K562 (cell line): ENCODE results near the gene C11orf58. TPM values are rescaled to one million over a fixed set of nuclear protein-coding genes. Genes with fewer than 3 reads are reported as not detected.

Source experiments
- CEBPG ChIP-seq, 3 experiments: fragments of 200-800 bp in 1 of 3; sonication (Bioruptor generic) in 1 of 3; sonication (generic) in 1 of 3; formaldehyde crosslinking in 1 of 3; IDR thresholded peaks in 2 of 3; conservative IDR thresholded peaks in 1 of 3; 2 replicates each; pipeline versions ENCODE4 v1.6.1 to v1.8.0; 2016 to 2022; ENCODE audit warnings: missing compliant biosample characterization in 2 of 3, missing genetic modification characterization in 2 of 3, mild to moderate bottlenecking in 1 of 3, missing genetic modification reagents in 1 of 3
- CREB1 ChIP-seq, 2 experiments: sonication (generic) in 1 of 2; formaldehyde crosslinking in 1 of 2; IDR thresholded peaks; 2 replicates each; pipeline versions ENCODE4 v1.6.1 to v1.8.0; 2012 to 2022; ENCODE audit warnings: inconsistent platforms in 1 of 2, mild to moderate bottlenecking in 1 of 2, missing genetic modification reagents in 1 of 2, moderate library complexity in 1 of 2
- FOSL1 ChIP-seq: fragments of 200-800 bp; sonication (Bioruptor generic); conservative IDR thresholded peaks from 2 replicates; pipeline ENCODE4 v1.6.1; 2016; ENCODE audit warnings: missing genetic modification characterization, missing compliant biosample characterization
- FOXJ3 ChIP-seq: sonication (generic); formaldehyde crosslinking; IDR thresholded peaks from 2 replicates; pipeline ENCODE4 v1.4.0; 2020; ENCODE audit warnings: mild to moderate bottlenecking, missing genetic modification reagents
- NONO ChIP-seq, 2 experiments: fragments of 200-400 bp in 1 of 2; fragments of 450-650 bp in 1 of 2; formaldehyde crosslinking in 1 of 2; IDR thresholded peaks; 2 replicates each; pipeline ENCODE4 v1.6.1; 2017; ENCODE audit warnings: low read depth in 2 of 2, mild to moderate bottlenecking in 2 of 2, moderate library complexity in 2 of 2, low read length in 1 of 2
- TAF1 ChIP-seq: IDR thresholded peaks from 2 replicates; pipeline ENCODE4 v1.6.1; 2011; ENCODE audit warnings: mild to moderate bottlenecking, low read length, moderate library complexity; ENCODE audit not compliant: insufficient read depth, control insufficient read depth, severe bottlenecking; ENCODE audit errors: extremely low read depth
- TAF7 ChIP-seq: fragments of 450-650 bp; IDR thresholded peaks from 2 replicates; pipeline ENCODE4 v1.6.1; 2016; ENCODE audit warnings: missing genetic modification characterization, missing compliant biosample characterization
- ZNF175 ChIP-seq: fragments of 200-800 bp; sonication (Bioruptor generic); IDR thresholded peaks from 2 replicates; pipeline ENCODE4 v1.6.1; 2016; ENCODE audit warnings: low read depth, mild to moderate bottlenecking, missing genetic modification characterization, missing compliant biosample characterization
- polyA plus RNA-seq, 8 experiments: library from polyadenylated mRNA; depleted of rRNA in 4 of 8; stranded (reverse) in 5 of 8; unstranded in 3 of 8; fragments of >200 nt; fragmentation: Nextera tagmentation in 2 of 8; fragmentation: Illumina TruSeq in 1 of 8; extraction: Ambion mirVana in 2 of 8; extraction: Trizol in 1 of 8; gene quantifications; 2 replicates each; pipeline versions ENCODE4 v1.2.1 to v1.2.3, GENCODE V29; 2011 to 2014; ENCODE audit warnings: inconsistent platforms in 1 of 8, missing spikeins in 1 of 8
- total RNA-seq, 7 experiments: library from RNA; depleted of rRNA in 6 of 7; stranded (reverse); fragments of >200 nt in 6 of 7; fragmentation: Illumina TruSeq in 2 of 7; extraction: Trizol in 2 of 7; gene quantifications; 2 replicates each; pipeline versions ENCODE4 v1.2.1 to v1.2.3, GENCODE V29; 2011 to 2021; ENCODE audit warnings: low replicate concordance in 1 of 7
- TF ChIP-seq, protein P1 (sequence below): fragments of 250-450 bp; sonication (Bioruptor Pico); IDR thresholded peaks from 2 replicates; pipeline ENCODE4 v1.4.0; 2020; ENCODE audit warnings: mild to moderate bottlenecking
- TF ChIP-seq, protein P2 (sequence below): IDR thresholded peaks from 2 replicates; pipeline ENCODE4 v1.6.1; 2016; ENCODE audit warnings: missing genetic modification characterization, missing compliant biosample characterization
- TF ChIP-seq, protein P3 (sequence below): sonication (generic); formaldehyde crosslinking; IDR thresholded peaks from 2 replicates; pipeline ENCODE4 v1.8.0; 2023; ENCODE audit warnings: missing genetic modification reagents, mild to moderate bottlenecking, borderline replicate concordance
- TF ChIP-seq, protein P4 (sequence below), 3 experiments: IDR thresholded peaks in 2 of 3; conservative IDR thresholded peaks in 1 of 3; 2 replicates each; pipeline ENCODE4 v1.5.1; 2011 to 2012; ENCODE audit warnings: low read length in 3 of 3, mild to moderate bottlenecking in 3 of 3, control low read depth in 2 of 3, improper control_type of control experiment in 1 of 3, inconsistent platforms in 1 of 3, low read depth in 1 of 3, mixed read lengths in 1 of 3, moderate library complexity in 1 of 3; ENCODE audit not compliant: insufficient read depth in 2 of 3

Gene C11orf58
- total and polyA plus RNA-seq, 9 of the 15 experiments (the other 6 are each of a cell fraction or from before 2014, with no cell fraction given), result 104 to 421 (median 247) TPM

DNA sequence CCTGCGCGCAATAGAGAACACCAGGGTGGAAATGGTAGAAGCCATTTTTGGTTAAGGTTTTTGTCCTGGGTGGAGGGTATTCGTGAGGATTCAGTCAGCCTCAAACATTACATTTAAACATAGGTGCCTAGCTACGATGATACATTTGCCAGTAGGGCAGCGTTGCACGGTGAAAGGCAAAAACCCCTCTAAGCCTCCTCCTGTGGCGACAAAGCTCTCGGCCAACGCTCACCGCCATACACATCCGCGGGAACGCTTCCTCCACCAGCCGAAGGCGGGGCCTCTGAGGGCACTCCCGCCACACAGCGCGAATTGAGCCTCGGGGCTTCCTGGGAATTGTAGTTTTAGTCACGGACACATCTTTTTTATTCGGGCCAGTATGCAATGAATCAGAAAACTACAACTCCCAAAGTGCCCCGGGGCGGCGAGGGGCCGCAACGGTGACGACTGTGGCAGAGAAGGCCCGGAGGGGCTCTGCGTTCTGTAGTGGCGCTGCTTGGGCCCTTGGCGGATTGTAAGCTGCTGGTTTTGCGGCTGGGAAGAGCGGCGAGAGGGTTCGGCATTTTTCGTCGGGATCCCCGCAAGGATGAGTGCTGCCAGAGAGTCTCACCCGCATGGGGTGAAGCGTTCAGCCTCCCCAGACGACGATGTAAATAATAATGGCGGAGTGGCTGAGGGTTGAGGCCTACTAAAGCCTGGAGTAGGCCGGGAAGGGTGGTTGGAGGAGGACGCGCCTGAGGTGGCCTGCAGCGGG lies at the start of gene C11orf58 (continued):
- peak; percentile 82 for TF ChIP-seq CREB1 (IDR thresholded peaks at IDR 0.05)
- peak; percentile 75 for TF ChIP-seq CREB1 (CRISPR knock-in tag; IDR thresholded peaks at IDR 0.05)
- TF ChIP-seq, protein P1, sequence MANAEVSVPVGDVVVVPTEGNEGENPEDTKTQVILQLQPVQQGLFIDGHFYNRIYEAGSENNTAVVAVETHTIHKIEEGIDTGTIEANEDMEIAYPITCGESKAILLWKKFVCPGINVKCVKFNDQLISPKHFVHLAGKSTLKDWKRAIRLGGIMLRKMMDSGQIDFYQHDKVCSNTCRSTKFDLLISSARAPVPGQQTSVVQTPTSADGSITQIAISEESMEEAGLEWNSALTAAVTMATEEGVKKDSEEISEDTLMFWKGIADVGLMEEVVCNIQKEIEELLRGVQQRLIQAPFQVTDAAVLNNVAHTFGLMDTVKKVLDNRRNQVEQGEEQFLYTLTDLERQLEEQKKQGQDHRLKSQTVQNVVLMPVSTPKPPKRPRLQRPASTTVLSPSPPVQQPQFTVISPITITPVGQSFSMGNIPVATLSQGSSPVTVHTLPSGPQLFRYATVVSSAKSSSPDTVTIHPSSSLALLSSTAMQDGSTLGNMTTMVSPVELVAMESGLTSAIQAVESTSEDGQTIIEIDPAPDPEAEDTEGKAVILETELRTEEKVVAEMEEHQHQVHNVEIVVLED (CRISPR knock-in tag), result peak; percentile 67
- TF ChIP-seq, protein P2, sequence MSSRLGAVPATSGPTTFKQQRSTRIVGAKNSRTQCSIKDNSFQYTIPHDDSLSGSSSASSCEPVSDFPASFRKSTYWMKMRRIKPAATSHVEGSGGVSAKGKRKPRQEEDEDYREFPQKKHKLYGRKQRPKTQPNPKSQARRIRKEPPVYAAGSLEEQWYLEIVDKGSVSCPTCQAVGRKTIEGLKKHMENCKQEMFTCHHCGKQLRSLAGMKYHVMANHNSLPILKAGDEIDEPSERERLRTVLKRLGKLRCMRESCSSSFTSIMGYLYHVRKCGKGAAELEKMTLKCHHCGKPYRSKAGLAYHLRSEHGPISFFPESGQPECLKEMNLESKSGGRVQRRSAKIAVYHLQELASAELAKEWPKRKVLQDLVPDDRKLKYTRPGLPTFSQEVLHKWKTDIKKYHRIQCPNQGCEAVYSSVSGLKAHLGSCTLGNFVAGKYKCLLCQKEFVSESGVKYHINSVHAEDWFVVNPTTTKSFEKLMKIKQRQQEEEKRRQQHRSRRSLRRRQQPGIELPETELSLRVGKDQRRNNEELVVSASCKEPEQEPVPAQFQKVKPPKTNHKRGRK (tag), result no peak
- peak; percentile 81; the same call in 1 of the 2 replicates for TF ChIP-seq ZNF175 (CRISPR knock-in tag)
- TF ChIP-seq FOXJ3 (CRISPR knock-in tag), result 0 out of 2 replicates have a peak, but pooled peaks have one; percentile 45
- TF ChIP-seq TAF7 (tag), result peak; percentile 75
- 0 out of 4 replicates have a peak, but pooled peaks of 1 of the 2 experiments have one; percentile 33 for TF ChIP-seq NONO (IDR thresholded peaks at IDR 0.05; ENCODE audit: low read depth in 2 of 2, low read length in 1 of 2)
- TF ChIP-seq, protein P3, sequence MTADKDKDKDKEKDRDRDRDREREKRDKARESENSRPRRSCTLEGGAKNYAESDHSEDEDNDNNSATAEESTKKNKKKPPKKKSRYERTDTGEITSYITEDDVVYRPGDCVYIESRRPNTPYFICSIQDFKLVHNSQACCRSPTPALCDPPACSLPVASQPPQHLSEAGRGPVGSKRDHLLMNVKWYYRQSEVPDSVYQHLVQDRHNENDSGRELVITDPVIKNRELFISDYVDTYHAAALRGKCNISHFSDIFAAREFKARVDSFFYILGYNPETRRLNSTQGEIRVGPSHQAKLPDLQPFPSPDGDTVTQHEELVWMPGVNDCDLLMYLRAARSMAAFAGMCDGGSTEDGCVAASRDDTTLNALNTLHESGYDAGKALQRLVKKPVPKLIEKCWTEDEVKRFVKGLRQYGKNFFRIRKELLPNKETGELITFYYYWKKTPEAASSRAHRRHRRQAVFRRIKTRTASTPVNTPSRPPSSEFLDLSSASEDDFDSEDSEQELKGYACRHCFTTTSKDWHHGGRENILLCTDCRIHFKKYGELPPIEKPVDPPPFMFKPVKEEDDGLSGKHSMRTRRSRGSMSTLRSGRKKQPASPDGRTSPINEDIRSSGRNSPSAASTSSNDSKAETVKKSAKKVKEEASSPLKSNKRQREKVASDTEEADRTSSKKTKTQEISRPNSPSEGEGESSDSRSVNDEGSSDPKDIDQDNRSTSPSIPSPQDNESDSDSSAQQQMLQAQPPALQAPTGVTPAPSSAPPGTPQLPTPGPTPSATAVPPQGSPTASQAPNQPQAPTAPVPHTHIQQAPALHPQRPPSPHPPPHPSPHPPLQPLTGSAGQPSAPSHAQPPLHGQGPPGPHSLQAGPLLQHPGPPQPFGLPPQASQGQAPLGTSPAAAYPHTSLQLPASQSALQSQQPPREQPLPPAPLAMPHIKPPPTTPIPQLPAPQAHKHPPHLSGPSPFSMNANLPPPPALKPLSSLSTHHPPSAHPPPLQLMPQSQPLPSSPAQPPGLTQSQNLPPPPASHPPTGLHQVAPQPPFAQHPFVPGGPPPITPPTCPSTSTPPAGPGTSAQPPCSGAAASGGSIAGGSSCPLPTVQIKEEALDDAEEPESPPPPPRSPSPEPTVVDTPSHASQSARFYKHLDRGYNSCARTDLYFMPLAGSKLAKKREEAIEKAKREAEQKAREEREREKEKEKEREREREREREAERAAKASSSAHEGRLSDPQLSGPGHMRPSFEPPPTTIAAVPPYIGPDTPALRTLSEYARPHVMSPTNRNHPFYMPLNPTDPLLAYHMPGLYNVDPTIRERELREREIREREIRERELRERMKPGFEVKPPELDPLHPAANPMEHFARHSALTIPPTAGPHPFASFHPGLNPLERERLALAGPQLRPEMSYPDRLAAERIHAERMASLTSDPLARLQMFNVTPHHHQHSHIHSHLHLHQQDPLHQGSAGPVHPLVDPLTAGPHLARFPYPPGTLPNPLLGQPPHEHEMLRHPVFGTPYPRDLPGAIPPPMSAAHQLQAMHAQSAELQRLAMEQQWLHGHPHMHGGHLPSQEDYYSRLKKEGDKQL, result no peak
- TF ChIP-seq, protein P4, sequence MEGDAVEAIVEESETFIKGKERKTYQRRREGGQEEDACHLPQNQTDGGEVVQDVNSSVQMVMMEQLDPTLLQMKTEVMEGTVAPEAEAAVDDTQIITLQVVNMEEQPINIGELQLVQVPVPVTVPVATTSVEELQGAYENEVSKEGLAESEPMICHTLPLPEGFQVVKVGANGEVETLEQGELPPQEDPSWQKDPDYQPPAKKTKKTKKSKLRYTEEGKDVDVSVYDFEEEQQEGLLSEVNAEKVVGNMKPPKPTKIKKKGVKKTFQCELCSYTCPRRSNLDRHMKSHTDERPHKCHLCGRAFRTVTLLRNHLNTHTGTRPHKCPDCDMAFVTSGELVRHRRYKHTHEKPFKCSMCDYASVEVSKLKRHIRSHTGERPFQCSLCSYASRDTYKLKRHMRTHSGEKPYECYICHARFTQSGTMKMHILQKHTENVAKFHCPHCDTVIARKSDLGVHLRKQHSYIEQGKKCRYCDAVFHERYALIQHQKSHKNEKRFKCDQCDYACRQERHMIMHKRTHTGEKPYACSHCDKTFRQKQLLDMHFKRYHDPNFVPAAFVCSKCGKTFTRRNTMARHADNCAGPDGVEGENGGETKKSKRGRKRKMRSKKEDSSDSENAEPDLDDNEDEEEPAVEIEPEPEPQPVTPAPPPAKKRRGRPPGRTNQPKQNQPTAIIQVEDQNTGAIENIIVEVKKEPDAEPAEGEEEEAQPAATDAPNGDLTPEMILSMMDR (IDR thresholded peaks at IDR 0.05 in 2 of 3, conservative IDR thresholded peaks at IDR 0.05 in 1 of 3; ENCODE audit: insufficient read depth in 2 of 3, low read depth in 1 of 3, low read length in 3 of 3), result no peak; a peak in 1 of 6 replicates
- no peak for TF ChIP-seq CEBPG (CRISPR knock-in tag; IDR thresholded peaks at IDR 0.05)
- TF ChIP-seq CEBPG (tag; conservative IDR thresholded peaks at IDR 0.05 in 1 of 2, IDR thresholded peaks at IDR 0.05 in 1 of 2), result no peak
- TF ChIP-seq FOSL1, result 0 out of 2 replicates have a peak, but pooled peaks have one; percentile 43
- TF ChIP-seq TAF1, result peak; percentile 93
